Measurements from ENCODE around the gene CUL1. TPM values are rescaled to one million over a fixed set of nuclear protein-coding genes. Genes with fewer than 3 reads are reported as not detected.
A peak's percentile ranks its signal among the peaks of the same experiment; 100 is the strongest.

CUL1 gene
- total and polyA plus RNA-seq, 2 donors (not counting 3 experiments of a cell fraction or from before 2014, with no cell fraction given): 25.7 to 50.2 TPM

DNA sequence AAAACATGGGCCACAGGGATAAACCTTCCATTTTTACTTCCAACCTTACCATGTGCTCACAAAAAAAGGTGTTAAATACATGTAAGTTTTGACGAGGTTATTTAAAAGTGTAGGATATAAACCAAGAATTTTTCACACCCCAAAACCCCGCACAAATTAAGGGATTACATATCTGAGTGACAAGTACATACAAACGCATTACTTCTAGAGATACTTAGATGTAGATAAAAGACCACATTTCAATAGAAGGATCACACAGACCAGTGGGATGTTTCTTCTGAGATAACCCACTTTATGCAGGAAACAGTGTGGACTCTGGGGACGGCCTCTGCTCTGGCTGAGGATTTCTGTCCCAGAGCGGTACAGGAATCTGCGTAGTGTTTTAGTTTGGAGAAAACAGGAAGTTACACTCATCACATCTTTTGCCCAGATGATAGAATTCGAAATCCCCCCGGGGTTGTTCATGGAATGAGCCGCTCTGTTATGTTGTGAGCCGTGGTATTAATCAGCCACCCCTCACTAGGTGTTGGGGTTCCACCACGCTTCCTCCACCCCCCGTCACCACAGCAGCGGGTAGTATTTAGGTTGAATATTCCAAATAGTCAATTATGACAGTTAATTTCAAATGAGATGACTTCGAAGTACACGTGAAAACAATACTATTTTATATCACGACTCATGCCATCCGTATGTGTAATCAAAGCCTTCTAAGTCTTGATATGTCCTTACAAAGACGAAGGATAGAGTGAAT, 1.3 kb upstream of the CUL1 start:
- Histone ChIP-seq H3K9ac (replicated peaks; ENCODE audit: extremely low read depth, insufficient read depth, low read length) (peak overlapping the region; percentile 95), H4K20me1 (replicated peaks; ENCODE audit: control insufficient read depth, extremely low read depth, insufficient read depth, low read length) (peaks cover 16% of the 10 kb centered on the region), H3K4me3 (replicated peaks in 1 of 3; ENCODE audit: insufficient read depth in 1 of 3, low read depth in 1 of 3, low read length in 3 of 3) (peak overlapping the region; percentile 53 to 72 (median 65)), H2AFZ (ENCODE audit: low read depth, low read length) (peak overlapping the region; percentile 89), H3K4me1 (ENCODE audit: control insufficient read depth, extremely low read depth, insufficient read depth, low read length) (peaks cover 33% of the 10 kb centered on the region), H3K27ac (ENCODE audit: insufficient read depth, low read depth, low read length) (peak overlapping the region; percentile 81), H3K9me3 (replicated peaks; ENCODE audit: control insufficient read depth, insufficient read depth, low read length) (no peaks in the 10 kb centered on the region), H3K9me1 (replicated peaks; ENCODE audit: control insufficient read depth, extremely low read depth, insufficient read depth, low read length) (no peaks in the 10 kb centered on the region), H3K4me2 (ENCODE audit: insufficient read depth, low read length) (peak overlapping the region; percentile 100), H3K79me2 (ENCODE audit: control insufficient read depth, insufficient read depth, low read length) (peaks cover 37% of the 10 kb centered on the region), H3K36me3 (ENCODE audit: control insufficient read depth in 2 of 2, extremely low read depth in 1 of 2, insufficient read depth in 2 of 2, low read length in 2 of 2) (no peaks in the 10 kb centered on the region), H3K27me3 (ENCODE audit: control insufficient read depth in 2 of 2, insufficient read depth in 2 of 2, low read length in 2 of 2) (no peaks in the 10 kb centered on the region)
- intact Hi-C loops (cut with micrococcal nuclease) (loop anchor here (2.0 kb wide), 4 partner anchors 51 to 265 kb away; no protein-coding TSS in a partner anchor), dilution Hi-C loops (cut with MboI; ENCODE audit: extremely low pct_ligation_motif_present, low sequenced_read_pairs) (no loop called here)
- ChIA-PET POLR2A (no interaction called here), CTCF (interaction anchor here (1.1 to 2.4 kb wide), 4 partner anchors 38 to 266 kb away, joined by 3 to 12 read pairs (median 6); no protein-coding TSS in a partner anchor)
- FAIRE-seq: peak; percentile 8
- TSS peak; percentile 40 for BruUV-seq (replicated peaks)
- peak; percentile 80 for DNase-seq (ENCODE audit: low read depth, low spot score)
- TF ChIP-seq POLR2A (IDR thresholded peaks at IDR 0.05; ENCODE audit: low read depth, low read length) (no peak), POLR2AphosphoS5 (IDR thresholded peaks at IDR 0.05; ENCODE audit: insufficient read depth, low read depth, low read length) (no peak), JUN (IDR thresholded peaks at IDR 0.05; ENCODE audit: borderline replicate concordance, insufficient read depth, insufficient read length, low read depth) (peak; percentile 11), FOS (IDR thresholded peaks at IDR 0.05; ENCODE audit: borderline replicate concordance, insufficient read depth, low read length) (peak; percentile 26), GATA2 (IDR thresholded peaks at IDR 0.05; ENCODE audit: insufficient read depth, insufficient read length, low read depth, low read length) (peak; percentile 18), EZH2 (IDR thresholded peaks at IDR 0.05; ENCODE audit: borderline replicate concordance, low read depth, low read length, severe bottlenecking) (no peak), MYC (IDR thresholded peaks at IDR 0.05; ENCODE audit: low read depth, low read length) (no peak)
- TF ChIP-seq, protein P1, sequence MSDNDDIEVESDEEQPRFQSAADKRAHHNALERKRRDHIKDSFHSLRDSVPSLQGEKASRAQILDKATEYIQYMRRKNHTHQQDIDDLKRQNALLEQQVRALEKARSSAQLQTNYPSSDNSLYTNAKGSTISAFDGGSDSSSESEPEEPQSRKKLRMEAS (IDR thresholded peaks at IDR 0.05; ENCODE audit: insufficient read depth, insufficient read length): no peak
- TF ChIP-seq, protein P2, sequence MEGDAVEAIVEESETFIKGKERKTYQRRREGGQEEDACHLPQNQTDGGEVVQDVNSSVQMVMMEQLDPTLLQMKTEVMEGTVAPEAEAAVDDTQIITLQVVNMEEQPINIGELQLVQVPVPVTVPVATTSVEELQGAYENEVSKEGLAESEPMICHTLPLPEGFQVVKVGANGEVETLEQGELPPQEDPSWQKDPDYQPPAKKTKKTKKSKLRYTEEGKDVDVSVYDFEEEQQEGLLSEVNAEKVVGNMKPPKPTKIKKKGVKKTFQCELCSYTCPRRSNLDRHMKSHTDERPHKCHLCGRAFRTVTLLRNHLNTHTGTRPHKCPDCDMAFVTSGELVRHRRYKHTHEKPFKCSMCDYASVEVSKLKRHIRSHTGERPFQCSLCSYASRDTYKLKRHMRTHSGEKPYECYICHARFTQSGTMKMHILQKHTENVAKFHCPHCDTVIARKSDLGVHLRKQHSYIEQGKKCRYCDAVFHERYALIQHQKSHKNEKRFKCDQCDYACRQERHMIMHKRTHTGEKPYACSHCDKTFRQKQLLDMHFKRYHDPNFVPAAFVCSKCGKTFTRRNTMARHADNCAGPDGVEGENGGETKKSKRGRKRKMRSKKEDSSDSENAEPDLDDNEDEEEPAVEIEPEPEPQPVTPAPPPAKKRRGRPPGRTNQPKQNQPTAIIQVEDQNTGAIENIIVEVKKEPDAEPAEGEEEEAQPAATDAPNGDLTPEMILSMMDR (IDR thresholded peaks at IDR 0.05; ENCODE audit: extremely low read depth in 1 of 2, insufficient read depth in 1 of 2, low read depth in 1 of 2, low read length in 2 of 2): no peak
